ENCODE measurements around the gene LCLAT1.
"Not testable (repeated sequence)": the region's sequence is repeated elsewhere in the genome, so short reads cannot be mapped to it uniquely, and the experiment has no call there.

GRCh38 chr2:30467062-30467826 is 20.2 kb downstream of the LCLAT1 start:
- not testable (repeated sequence) for TF ChIP-seq EZH2phosphoT487 (IDR thresholded peaks at IDR 0.05; ENCODE audit: borderline replicate concordance, low read length); CTCF (IDR thresholded peaks at IDR 0.05; ENCODE audit: low read depth, low read length, poor library complexity, severe bottlenecking)

Data from DOHH2 (cell line).